CD1c-positive myeloid dendritic cell (primary cell): ENCODE results near the gene TTC12.

Experiments
- DNase-seq: peaks from one replicate; pipeline ENCODE4 v3.0.0-alpha.2; 2016; ENCODE audit errors: extremely low spot score

The TTC12 gene

GRCh38 chr11:113314389-113315301 is at the start of gene TTC12:
TTC12 (plus strand) TSS chr11:113314583; CDS start chr11:113316258, 1,675 bp downstream.
- DNase-seq, result peak; percentile 95

GRCh38 chr11:113265362-113265761 is 49.0 kb upstream of the TTC12 start:
- no peak for DNase-seq

- no peak for DNase-seq
Measured at GRCh38 chr11:113267493-113267892, 46.9 kb upstream of the TTC12 start.

GRCh38 chr11:113269096-113269495 is 45.3 kb upstream of the TTC12 start:
- no peak for DNase-seq

- DNase-seq, result no peak
Measured at GRCh38 chr11:113269636-113270035, 44.7 kb upstream of the TTC12 start.

GRCh38 chr11:113270080-113270479 is 44.3 kb upstream of the TTC12 start:
- no peak for DNase-seq

- no peak for DNase-seq
Measured at GRCh38 chr11:113271551-113272245, 42.7 kb upstream of the TTC12 start.

- DNase-seq, result no peak
Measured at GRCh38 chr11:113272281-113272680, 42.1 kb upstream of the TTC12 start.

- DNase-seq, result no peak
Measured at GRCh38 chr11:113272927-113273615, 41.3 kb upstream of the TTC12 start.

- no peak for DNase-seq
Measured at GRCh38 chr11:113273720-113274119, 40.7 kb upstream of the TTC12 start.

GRCh38 chr11:113274713-113275582 is 39.4 kb upstream of the TTC12 start:
- no peak for DNase-seq

GRCh38 chr11:113275602-113276001 is 38.8 kb upstream of the TTC12 start:
- DNase-seq, result no peak

GRCh38 chr11:113276466-113276865 is 37.9 kb upstream of the TTC12 start:
- DNase-seq, result no peak

- no peak for DNase-seq
Measured at GRCh38 chr11:113277907-113278306, 36.5 kb upstream of the TTC12 start.

- no peak for DNase-seq
Measured at GRCh38 chr11:113278481-113278880, 35.9 kb upstream of the TTC12 start.

- no peak for DNase-seq
Measured at GRCh38 chr11:113278925-113279324, 35.5 kb upstream of the TTC12 start.

GRCh38 chr11:113279591-113279990 is 34.8 kb upstream of the TTC12 start:
- no peak for DNase-seq

- DNase-seq, result no peak
Measured at GRCh38 chr11:113281052-113281725, 33.2 kb upstream of the TTC12 start.

GRCh38 chr11:113282898-113283437 is 31.4 kb upstream of the TTC12 start:
- DNase-seq, result no peak

- no peak for DNase-seq
Measured at GRCh38 chr11:113283881-113284280, 30.5 kb upstream of the TTC12 start.

- no peak for DNase-seq
Measured at GRCh38 chr11:113286009-113286408, 28.4 kb upstream of the TTC12 start.
